Measurements from ENCODE around the gene PAOX.

The PAOX gene

DNA sequence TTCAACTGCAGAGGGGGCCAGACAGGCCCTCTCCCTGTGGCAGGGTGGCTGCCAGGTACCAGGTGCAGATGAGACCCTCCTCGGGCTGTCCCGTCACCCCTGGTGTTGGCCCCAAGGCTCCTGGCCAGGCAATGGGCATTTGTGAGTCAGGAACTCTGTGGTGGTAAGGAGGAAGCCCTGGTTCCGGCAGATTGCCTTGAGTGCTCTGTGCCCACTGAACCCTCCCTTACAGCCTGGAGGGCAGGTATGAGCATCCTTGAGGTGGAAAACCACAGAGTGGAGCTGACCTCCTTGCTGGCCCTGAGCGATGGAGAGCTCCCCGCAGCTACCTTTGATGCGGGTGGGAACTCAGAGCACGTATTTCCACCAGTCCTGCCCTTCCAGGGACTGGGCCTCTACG lies 2.0 kb downstream of the PAOX start:
- Histone ChIP-seq H3K4me3 (ENCODE audit: low read depth, low read length) (no peak overlapping the region), H3K9me3 (ENCODE audit: control insufficient read depth, insufficient read depth, low read depth, low read length) (no peaks in the 10 kb centered on the region), H3K27ac (ENCODE audit: extremely low read depth, low read depth, low read length) (no peak overlapping the region), H3K4me1 (ENCODE audit: control insufficient read depth, insufficient read depth, low read length) (no peaks in the 10 kb centered on the region), H3K36me3 (ENCODE audit: control insufficient read depth in 2 of 2, insufficient read depth in 1 of 2, low read length in 2 of 2) (peaks cover 0 to 7% of the 10 kb centered on the region in 2 experiments; a peak in 1 of 3 replicates)
- POLR2A ChIA-PET = no interaction called here
- TF ChIP-seq KLF8 (tag by site-specific recombination; IDR thresholded peaks at IDR 0.05) (no peak), ZNF610 (tag by site-specific recombination; IDR thresholded peaks at IDR 0.05; ENCODE audit: borderline replicate concordance) (no peak), ZNF37A (tag by site-specific recombination; IDR thresholded peaks at IDR 0.05) (no peak), BCL11A (tag by site-specific recombination; IDR thresholded peaks at IDR 0.05; ENCODE audit: low read depth) (no peak), GLIS2 (tag by site-specific recombination; IDR thresholded peaks at IDR 0.05) (no peak), MZF1 (tag by site-specific recombination; IDR thresholded peaks at IDR 0.05; ENCODE audit: borderline replicate concordance) (no peak), ZNF274 (IDR thresholded peaks at IDR 0.05; ENCODE audit: low read length) (no peak), ZNF274 (tag by site-specific recombination; IDR thresholded peaks at IDR 0.05; ENCODE audit: borderline replicate concordance) (no peak), ZNF423 (tag by site-specific recombination; IDR thresholded peaks at IDR 0.05) (no peak), ZNF555 (tag by site-specific recombination; conservative IDR thresholded peaks at IDR 0.05) (no peak), WT1 (tag by site-specific recombination; IDR thresholded peaks at IDR 0.05) (no peak), SCRT1 (tag by site-specific recombination; IDR thresholded peaks at IDR 0.05; ENCODE audit: borderline replicate concordance) (no peak), ZNF214 (tag by site-specific recombination; IDR thresholded peaks at IDR 0.05; ENCODE audit: borderline replicate concordance) (no peak), ZNF211 (tag by site-specific recombination; IDR thresholded peaks at IDR 0.05; ENCODE audit: low read depth) (no peak)
- TF ChIP-seq, protein P1, sequence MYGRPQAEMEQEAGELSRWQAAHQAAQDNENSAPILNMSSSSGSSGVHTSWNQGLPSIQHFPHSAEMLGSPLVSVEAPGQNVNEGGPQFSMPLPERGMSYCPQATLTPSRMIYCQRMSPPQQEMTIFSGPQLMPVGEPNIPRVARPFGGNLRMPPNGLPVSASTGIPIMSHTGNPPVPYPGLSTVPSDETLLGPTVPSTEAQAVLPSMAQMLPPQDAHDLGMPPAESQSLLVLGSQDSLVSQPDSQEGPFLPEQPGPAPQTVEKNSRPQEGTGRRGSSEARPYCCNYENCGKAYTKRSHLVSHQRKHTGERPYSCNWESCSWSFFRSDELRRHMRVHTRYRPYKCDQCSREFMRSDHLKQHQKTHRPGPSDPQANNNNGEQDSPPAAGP (tag by site-specific recombination; IDR thresholded peaks at IDR 0.05) = no peak
- TF ChIP-seq, protein P2, sequence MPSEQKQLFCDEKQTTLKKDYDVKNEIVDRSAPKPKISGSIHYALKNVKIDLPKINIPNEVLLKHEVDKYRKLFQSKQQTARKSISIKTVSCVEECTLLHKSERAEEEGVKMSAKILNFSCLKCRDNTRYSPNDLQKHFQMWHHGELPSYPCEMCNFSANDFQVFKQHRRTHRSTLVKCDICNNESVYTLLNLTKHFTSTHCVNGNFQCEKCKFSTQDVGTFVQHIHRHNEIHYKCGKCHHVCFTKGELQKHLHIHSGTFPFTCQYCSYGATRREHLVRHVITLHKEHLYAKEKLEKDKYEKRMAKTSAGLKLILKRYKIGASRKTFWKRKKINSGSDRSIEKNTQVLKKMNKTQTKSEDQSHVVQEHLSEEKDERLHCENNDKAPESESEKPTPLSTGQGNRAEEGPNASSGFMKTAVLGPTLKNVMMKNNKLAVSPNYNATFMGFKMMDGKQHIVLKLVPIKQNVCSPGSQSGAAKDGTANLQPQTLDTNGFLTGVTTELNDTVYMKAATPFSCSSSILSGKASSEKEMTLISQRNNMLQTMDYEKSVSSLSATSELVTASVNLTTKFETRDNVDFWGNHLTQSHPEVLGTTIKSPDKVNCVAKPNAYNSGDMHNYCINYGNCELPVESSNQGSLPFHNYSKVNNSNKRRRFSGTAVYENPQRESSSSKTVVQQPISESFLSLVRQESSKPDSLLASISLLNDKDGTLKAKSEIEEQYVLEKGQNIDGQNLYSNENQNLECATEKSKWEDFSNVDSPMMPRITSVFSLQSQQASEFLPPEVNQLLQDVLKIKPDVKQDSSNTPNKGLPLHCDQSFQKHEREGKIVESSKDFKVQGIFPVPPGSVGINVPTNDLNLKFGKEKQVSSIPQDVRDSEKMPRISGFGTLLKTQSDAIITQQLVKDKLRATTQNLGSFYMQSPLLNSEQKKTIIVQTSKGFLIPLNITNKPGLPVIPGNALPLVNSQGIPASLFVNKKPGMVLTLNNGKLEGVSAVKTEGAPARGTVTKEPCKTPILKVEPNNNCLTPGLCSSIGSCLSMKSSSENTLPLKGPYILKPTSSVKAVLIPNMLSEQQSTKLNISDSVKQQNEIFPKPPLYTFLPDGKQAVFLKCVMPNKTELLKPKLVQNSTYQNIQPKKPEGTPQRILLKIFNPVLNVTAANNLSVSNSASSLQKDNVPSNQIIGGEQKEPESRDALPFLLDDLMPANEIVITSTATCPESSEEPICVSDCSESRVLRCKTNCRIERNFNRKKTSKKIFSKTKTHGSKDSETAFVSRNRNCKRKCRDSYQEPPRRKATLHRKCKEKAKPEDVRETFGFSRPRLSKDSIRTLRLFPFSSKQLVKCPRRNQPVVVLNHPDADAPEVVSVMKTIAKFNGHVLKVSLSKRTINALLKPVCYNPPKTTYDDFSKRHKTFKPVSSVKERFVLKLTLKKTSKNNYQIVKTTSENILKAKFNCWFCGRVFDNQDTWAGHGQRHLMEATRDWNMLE (tag by site-specific recombination; conservative IDR thresholded peaks at IDR 0.05; ENCODE audit: low read depth) = no peak
- TF ChIP-seq, protein P3, sequence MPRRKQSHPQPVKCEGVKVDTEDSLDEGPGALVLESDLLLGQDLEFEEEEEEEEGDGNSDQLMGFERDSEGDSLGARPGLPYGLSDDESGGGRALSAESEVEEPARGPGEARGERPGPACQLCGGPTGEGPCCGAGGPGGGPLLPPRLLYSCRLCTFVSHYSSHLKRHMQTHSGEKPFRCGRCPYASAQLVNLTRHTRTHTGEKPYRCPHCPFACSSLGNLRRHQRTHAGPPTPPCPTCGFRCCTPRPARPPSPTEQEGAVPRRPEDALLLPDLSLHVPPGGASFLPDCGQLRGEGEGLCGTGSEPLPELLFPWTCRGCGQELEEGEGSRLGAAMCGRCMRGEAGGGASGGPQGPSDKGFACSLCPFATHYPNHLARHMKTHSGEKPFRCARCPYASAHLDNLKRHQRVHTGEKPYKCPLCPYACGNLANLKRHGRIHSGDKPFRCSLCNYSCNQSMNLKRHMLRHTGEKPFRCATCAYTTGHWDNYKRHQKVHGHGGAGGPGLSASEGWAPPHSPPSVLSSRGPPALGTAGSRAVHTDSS (tag by site-specific recombination; IDR thresholded peaks at IDR 0.05) = no peak
- CTCF ChIA-PET = no interaction called here

DNA sequence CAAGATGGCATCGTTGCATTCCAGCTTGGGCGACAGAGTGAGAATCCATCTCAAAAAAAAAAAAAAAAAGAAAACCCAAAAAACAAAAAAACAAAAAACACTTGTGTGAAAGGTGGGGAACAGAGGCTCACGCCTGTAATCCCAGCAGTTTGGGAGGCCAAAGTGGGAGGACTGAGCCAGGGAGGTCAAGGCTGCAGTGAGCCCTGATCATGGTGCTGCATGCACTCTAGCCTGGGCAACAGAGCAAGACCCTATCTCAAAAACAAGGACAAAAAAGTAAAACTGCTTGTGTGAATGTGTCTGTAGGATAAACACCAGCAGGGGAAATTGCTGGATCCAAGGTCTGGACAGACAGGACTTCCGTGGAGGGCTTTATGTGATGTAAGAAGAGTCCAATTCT lies 4.5 kb downstream of the PAOX start:
- H3K27ac ChIP-seq (ENCODE audit: extremely low read depth, low read depth, low read length) = no peak overlapping the region
- ChIA-PET POLR2A (interaction anchor here (0.7 kb wide), 1 partner anchor 21 kb away, joined by 4 read pairs; no protein-coding TSS in a partner anchor), CTCF (no interaction called here)
- TF ChIP-seq ZNF423 (tag by site-specific recombination; IDR thresholded peaks at IDR 0.05) (no peak), ZNF121 (tag by site-specific recombination; IDR thresholded peaks at IDR 0.05) (peak; percentile 58; the same call in 1 of the 2 replicates), ZNF211 (tag by site-specific recombination; IDR thresholded peaks at IDR 0.05; ENCODE audit: low read depth) (no peak), ZBTB8A (tag by site-specific recombination; IDR thresholded peaks at IDR 0.05) (no peak), GLIS2 (tag by site-specific recombination; IDR thresholded peaks at IDR 0.05) (no peak)
- TF ChIP-seq, protein P4, sequence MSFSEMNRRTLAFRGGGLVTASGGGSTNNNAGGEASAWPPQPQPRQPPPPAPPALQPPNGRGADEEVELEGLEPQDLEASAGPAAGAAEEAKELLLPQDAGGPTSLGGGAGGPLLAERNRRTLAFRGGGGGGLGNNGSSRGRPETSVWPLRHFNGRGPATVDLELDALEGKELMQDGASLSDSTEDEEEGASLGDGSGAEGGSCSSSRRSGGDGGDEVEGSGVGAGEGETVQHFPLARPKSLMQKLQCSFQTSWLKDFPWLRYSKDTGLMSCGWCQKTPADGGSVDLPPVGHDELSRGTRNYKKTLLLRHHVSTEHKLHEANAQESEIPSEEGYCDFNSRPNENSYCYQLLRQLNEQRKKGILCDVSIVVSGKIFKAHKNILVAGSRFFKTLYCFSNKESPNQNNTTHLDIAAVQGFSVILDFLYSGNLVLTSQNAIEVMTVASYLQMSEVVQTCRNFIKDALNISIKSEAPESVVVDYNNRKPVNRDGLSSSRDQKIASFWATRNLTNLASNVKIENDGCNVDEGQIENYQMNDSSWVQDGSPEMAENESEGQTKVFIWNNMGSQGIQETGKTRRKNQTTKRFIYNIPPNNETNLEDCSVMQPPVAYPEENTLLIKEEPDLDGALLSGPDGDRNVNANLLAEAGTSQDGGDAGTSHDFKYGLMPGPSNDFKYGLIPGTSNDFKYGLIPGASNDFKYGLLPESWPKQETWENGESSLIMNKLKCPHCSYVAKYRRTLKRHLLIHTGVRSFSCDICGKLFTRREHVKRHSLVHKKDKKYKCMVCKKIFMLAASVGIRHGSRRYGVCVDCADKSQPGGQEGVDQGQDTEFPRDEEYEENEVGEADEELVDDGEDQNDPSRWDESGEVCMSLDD (tag by site-specific recombination; IDR thresholded peaks at IDR 0.05) = no peak
- H3K4me1 ChIP-seq (ENCODE audit: control insufficient read depth, insufficient read depth, low read length) = no peaks in the 10 kb centered on the region
- H3K4me3 ChIP-seq (ENCODE audit: low read depth, low read length) = no peak overlapping the region
- peaks cover 0 to 7% of the 10 kb centered on the region in 2 experiments; a peak in 1 of 3 replicates for H3K36me3 ChIP-seq (ENCODE audit: control insufficient read depth in 2 of 2, insufficient read depth in 1 of 2, low read length in 2 of 2)
- no peaks in the 10 kb centered on the region for H3K9me3 ChIP-seq (ENCODE audit: control insufficient read depth, insufficient read depth, low read depth, low read length)

Measured in HEK293 (cell line).